K562 (cell line): Measurements from ENCODE around the gene KLHL12. TPM values are rescaled to one million over a fixed set of nuclear protein-coding genes. Genes with fewer than 3 reads are reported as not detected.

ENCODE experiments used
- BRD9 ChIP-seq: fragments of 450-650 bp; IDR thresholded peaks from 2 replicates; pipeline ENCODE4 v1.6.1; 2018; ENCODE audit warnings: low read depth; ENCODE audit not compliant: partially characterized antibody
- CGGBP1 ChIP-seq: fragments of 250-450 bp; sonication (Bioruptor Pico); IDR thresholded peaks from 2 replicates; pipeline ENCODE4 v1.9.0; 2021; ENCODE audit warnings: mild to moderate bottlenecking
- DEAF1 ChIP-seq: fragments of 450-650 bp; formaldehyde crosslinking; IDR thresholded peaks from 2 replicates; pipeline ENCODE4 v1.4.0; 2020; ENCODE audit warnings: mild to moderate bottlenecking, moderate library complexity
- ESRRA ChIP-seq: fragments of 450-650 bp; IDR thresholded peaks from 2 replicates; pipeline ENCODE4 v1.6.1; 2014; ENCODE audit warnings: low read depth, mild to moderate bottlenecking, moderate library complexity, borderline replicate concordance
- FOXJ2 ChIP-seq: fragments of 200-800 bp; sonication (Bioruptor generic); IDR thresholded peaks from 2 replicates; pipeline ENCODE4 v1.6.1; 2016; ENCODE audit warnings: missing genetic modification characterization, missing compliant biosample characterization
- FOXK1 ChIP-seq: sonication (generic); formaldehyde crosslinking; IDR thresholded peaks from 2 replicates; pipeline ENCODE4 v1.8.0; 2022; ENCODE audit warnings: missing genetic modification reagents, mild to moderate bottlenecking, borderline replicate concordance
- HCFC1 ChIP-seq: IDR thresholded peaks from 2 replicates; pipeline ENCODE4 v1.6.1; 2012; ENCODE audit warnings: low read depth, low read length, improper control_type of control experiment
- IRF9 ChIP-seq: fragments of 450-650 bp; IDR thresholded peaks from 2 replicates; pipeline ENCODE4 v1.6.1; 2016; ENCODE audit warnings: missing biosample characterization, missing genetic modification characterization
- KLF16 ChIP-seq: IDR thresholded peaks from 2 replicates; pipeline ENCODE4 v1.6.1; 2016; ENCODE audit warnings: antibody characterized with exemption
- NFE2L1 ChIP-seq: fragments of 450-650 bp; IDR thresholded peaks from 2 replicates; pipeline ENCODE4 v1.6.1; 2016; ENCODE audit warnings: missing genetic modification characterization, low read depth, mild to moderate bottlenecking, missing compliant biosample characterization, moderate library complexity, borderline replicate concordance
- POLR2A ChIP-seq: fragments of 450-650 bp; conservative IDR thresholded peaks from 2 replicates; pipeline ENCODE4 v1.6.1; 2016
- POLR2H ChIP-seq: IDR thresholded peaks from 2 replicates; pipeline ENCODE4 v1.6.1; 2016; ENCODE audit warnings: missing genetic modification characterization, low read depth, mild to moderate bottlenecking, control low read depth, missing compliant biosample characterization, moderate library complexity
- PPARD ChIP-seq: fragments of 250-450 bp; sonication (Bioruptor Pico); IDR thresholded peaks from 2 replicates; pipeline ENCODE4 v1.8.0; 2022; ENCODE audit warnings: inconsistent platforms, mild to moderate bottlenecking, moderate library complexity
- PRDM10 ChIP-seq: fragments of 450-650 bp; IDR thresholded peaks from 2 replicates; pipeline ENCODE4 v1.6.1; 2018; ENCODE audit not compliant: partially characterized antibody
- SAFB2 ChIP-seq: fragments of 200-400 bp; formaldehyde crosslinking; IDR thresholded peaks from 2 replicates; pipeline ENCODE4 v1.6.1; 2018; ENCODE audit warnings: borderline replicate concordance, low read length, low read depth, moderate library complexity; ENCODE audit not compliant: severe bottlenecking
- TBL1XR1 ChIP-seq, 2 experiments: IDR thresholded peaks; 2 replicates each; pipeline ENCODE4 v1.6.1; 2012; ENCODE audit warnings: improper control_type of control experiment in 2 of 2, low read length in 2 of 2, mild to moderate bottlenecking in 1 of 2
- ZFX ChIP-seq: sonication (generic); formaldehyde crosslinking; IDR thresholded peaks from 2 replicates; pipeline ENCODE4 v1.8.0; 2022; ENCODE audit warnings: mild to moderate bottlenecking, missing genetic modification reagents, moderate library complexity
- ZNF232 ChIP-seq: sonication (generic); formaldehyde crosslinking; IDR thresholded peaks from 2 replicates; pipeline ENCODE4 v1.8.0; 2022; ENCODE audit warnings: mild to moderate bottlenecking, missing genetic modification reagents
- ZNF24 ChIP-seq: fragments of 450-650 bp; IDR thresholded peaks from 2 replicates; pipeline ENCODE4 v1.6.1; 2016
- ZNF282 ChIP-seq: sonication (generic); formaldehyde crosslinking; IDR thresholded peaks from 2 replicates; pipeline ENCODE4 v1.8.1; 2023; ENCODE audit warnings: missing genetic modification reagents
- ZNF512 ChIP-seq: IDR thresholded peaks from 2 replicates; pipeline ENCODE4 v1.6.1; 2016; ENCODE audit warnings: missing genetic modification characterization, missing compliant biosample characterization
- ZNF764 ChIP-seq: fragments of 250-450 bp; sonication (Bioruptor Pico); IDR thresholded peaks from 2 replicates; pipeline ENCODE4 v1.4.0; 2020; ENCODE audit warnings: low read depth, mild to moderate bottlenecking, moderate library complexity
- polyA plus RNA-seq, 8 experiments: library from polyadenylated mRNA; depleted of rRNA in 4 of 8; stranded (reverse) in 5 of 8; unstranded in 3 of 8; fragments of >200 nt; fragmentation: Nextera tagmentation in 2 of 8; fragmentation: Illumina TruSeq in 1 of 8; extraction: Ambion mirVana in 2 of 8; extraction: Trizol in 1 of 8; gene quantifications; 2 replicates each; pipeline versions ENCODE4 v1.2.1 to v1.2.3, GENCODE V29; 2011 to 2014; ENCODE audit warnings: inconsistent platforms in 1 of 8, missing spikeins in 1 of 8
- total RNA-seq, 7 experiments: library from RNA; depleted of rRNA in 6 of 7; stranded (reverse); fragments of >200 nt in 6 of 7; fragmentation: Illumina TruSeq in 2 of 7; extraction: Trizol in 2 of 7; gene quantifications; 2 replicates each; pipeline versions ENCODE4 v1.2.1 to v1.2.3, GENCODE V29; 2011 to 2021; ENCODE audit warnings: low replicate concordance in 1 of 7

KLHL12 gene
- total and polyA plus RNA-seq, 9 of the 15 experiments (the other 6 are each of a cell fraction or from before 2014, with no cell fraction given) = 23.1 to 85.1 (median 35.0) TPM

- TF ChIP-seq PRDM10 = no peak
- TF ChIP-seq CGGBP1 = 0 out of 2 replicates have a peak, but pooled peaks have one; percentile 43
- TF ChIP-seq ZNF512 = no peak
- TF ChIP-seq HCFC1 = no peak
- TF ChIP-seq BRD9 = no peak
- TF ChIP-seq SAFB2 = no peak
- no peak for TF ChIP-seq IRF9
- TF ChIP-seq FOXK1 (CRISPR knock-in tag) = no peak
- TF ChIP-seq KLF16 = peak; percentile 85
- TF ChIP-seq POLR2A = no peak
- TF ChIP-seq ZNF282 = no peak
- TF ChIP-seq ZNF764 (CRISPR knock-in tag) = no peak
- TF ChIP-seq PPARD (CRISPR knock-in tag) = no peak
- TF ChIP-seq TBL1XR1 (IDR thresholded peaks at IDR 0.05; ENCODE audit: low read length in 2 of 2) = peak; percentile 46 to 80; a peak in 2 of 4 replicates
- no peak for TF ChIP-seq POLR2H (tag)
- no peak for TF ChIP-seq ZNF24
- no peak for TF ChIP-seq ZFX
- TF ChIP-seq FOXJ2 (tag) = peak; percentile 49; the same call in 1 of the 2 replicates
- TF ChIP-seq ESRRA = no peak
- no peak for TF ChIP-seq DEAF1 (CRISPR knock-in tag)
- no peak for TF ChIP-seq ZNF232 (CRISPR knock-in tag)
- TF ChIP-seq NFE2L1 (tag) = no peak
Measured at GRCh38 chr1:202944438-202944921, 17.4 kb upstream of the KLHL12 start (continued).
